GM18861 (cell line): ENCODE results near the gene MSANTD2.

Experiments used
- ATAC-seq: cut with Tn5 transposase; IDR thresholded peaks from one replicate; pipeline ENCODE4 v1.9.1; 2021; ENCODE audit not compliant: unreplicated experiment

MSANTD2 gene

GRCh38 chr11:124754710-124755109, 45.5 kb downstream of the MSANTD2 start:
- ATAC-seq, result no peak

DNA sequence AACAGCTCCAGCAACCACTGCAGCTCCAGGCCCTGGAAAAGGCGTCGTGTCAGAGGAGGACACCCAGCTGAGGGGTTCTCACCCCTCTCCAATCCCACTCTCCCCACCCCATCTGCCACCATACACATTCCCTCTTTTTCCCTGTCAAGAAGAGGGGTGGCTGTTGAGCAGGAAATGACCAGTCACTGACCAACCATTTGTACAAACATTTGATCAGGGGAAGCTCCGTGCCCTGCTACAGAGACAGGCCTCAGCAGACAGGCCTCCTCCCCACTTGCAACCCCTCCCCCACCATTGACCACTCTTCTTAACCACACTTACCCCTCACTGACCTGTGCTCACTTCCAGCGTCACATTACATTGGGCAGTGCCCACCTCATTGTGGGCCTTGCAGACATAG, 45.9 kb downstream of the MSANTD2 start:
- no peak for ATAC-seq

DNA sequence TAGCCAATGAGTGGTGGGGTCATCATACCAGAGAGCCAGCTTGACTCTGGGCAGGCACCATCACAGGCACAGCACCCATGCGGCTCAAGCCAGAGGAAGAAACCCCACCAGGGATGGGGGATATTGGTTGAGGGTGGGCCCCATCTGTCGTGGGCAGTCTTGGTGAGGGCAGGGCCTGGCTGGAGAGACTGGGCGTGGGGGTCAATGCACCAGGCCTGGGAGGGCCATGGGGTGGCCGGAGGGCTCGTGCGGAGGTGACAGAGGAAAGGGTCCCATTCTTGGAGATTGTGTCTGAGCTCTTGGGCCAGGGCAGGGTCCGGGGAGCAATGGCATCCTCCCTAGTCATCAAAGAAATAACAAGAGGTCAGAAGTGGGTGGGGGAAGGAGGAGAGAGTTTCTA, 46.6 kb downstream of the MSANTD2 start:
- ATAC-seq, result no peak

DNA sequence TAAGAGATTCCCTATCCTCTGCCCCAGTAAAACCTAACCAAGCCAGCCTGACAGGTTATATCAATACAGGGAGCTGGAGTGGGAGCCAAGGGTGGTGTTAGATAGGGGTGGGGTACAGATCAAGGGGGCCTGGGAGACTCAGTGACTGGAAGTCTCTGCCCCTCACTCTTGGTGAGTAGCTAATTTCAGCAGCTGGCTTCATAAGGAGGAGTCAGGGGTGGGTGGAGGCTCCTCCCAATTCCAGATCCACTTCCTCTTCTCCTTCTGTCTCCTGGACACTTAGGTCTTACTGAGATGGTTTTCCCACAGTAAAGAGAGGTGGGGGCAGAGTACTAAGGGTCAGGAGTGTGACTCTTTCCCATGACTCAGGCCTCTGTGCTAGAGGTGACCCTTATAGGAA, 47.0 kb downstream of the MSANTD2 start:
- ATAC-seq, result no peak

- no peak for ATAC-seq
Observed at GRCh38 chr11:124752471-124753102, 47.6 kb downstream of the MSANTD2 start.

- no peak for ATAC-seq
Observed at GRCh38 chr11:124751741-124752470, 48.3 kb downstream of the MSANTD2 start, which contains the start of gene VSIG2. Gene VSIG2 (minus strand): TSS chr11:124752255. CDS start chr11:124752137, 118 bp downstream.

GRCh38 chr11:124751391-124751740, 48.8 kb downstream of the MSANTD2 start:
- no peak for ATAC-seq

GRCh38 chr11:124749912-124750311, 50.3 kb downstream of the MSANTD2 start:
- no peak for ATAC-seq

DNA sequence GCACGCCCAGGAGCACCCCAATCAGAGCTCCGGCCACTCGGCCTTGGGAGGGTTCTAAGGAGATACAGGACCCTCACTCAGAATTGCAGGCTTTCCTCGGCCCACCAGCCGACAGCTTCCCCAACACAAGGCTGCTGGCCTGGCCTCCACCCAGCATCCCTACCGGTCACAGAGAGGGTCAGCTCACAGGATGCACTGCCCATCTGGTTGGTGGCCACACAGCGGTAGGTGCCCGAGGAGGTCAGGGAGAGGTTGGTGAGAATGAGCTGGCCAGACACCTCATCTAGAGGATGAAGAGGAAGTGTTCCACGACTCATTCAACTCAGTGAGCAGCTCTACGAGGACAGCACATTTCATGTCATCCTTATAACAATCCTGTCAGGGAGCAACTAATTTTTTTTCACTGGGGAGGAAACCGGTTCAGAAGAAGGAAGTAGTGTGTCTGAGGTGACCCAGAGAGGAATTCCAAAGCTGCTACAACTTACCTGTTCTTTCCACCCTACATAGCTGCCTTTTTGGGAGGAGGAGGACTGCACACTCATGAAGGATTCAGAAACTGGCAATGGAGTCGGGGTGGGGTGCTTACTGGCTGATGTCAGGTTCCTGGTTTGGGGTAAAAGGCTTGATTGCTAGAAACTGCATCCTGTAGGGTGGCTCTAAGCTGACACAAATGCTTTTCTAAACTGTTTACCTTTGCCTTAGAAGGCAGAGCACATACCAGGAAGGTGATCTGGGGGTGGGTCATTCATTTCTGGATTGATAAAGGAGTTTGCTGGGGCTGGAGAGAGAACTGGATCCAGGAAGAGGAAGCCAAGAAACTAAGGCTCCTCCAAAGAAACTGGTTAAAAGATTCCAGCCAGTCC, 51.5 kb downstream of the MSANTD2 start:
- no peak for ATAC-seq

DNA sequence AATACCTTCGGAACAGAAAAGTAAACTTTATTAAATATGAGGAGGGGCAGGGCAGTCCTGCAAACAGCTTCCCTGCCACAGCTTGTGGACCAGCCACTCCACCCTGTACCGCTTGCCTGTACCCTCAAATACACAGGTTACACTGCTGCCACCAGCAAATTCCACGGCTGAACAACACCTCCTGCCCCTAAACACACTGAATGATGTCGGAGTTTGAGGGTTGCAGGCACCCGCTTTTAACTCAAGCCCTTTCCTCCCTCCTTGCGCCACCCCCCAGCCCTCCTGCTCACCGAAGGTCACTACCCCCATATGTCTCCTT, 52.1 kb downstream of the MSANTD2 start:
- no peak for ATAC-seq

GRCh38 chr11:124747406-124748099, 52.7 kb downstream of the MSANTD2 start:
- ATAC-seq, result no peak

DNA sequence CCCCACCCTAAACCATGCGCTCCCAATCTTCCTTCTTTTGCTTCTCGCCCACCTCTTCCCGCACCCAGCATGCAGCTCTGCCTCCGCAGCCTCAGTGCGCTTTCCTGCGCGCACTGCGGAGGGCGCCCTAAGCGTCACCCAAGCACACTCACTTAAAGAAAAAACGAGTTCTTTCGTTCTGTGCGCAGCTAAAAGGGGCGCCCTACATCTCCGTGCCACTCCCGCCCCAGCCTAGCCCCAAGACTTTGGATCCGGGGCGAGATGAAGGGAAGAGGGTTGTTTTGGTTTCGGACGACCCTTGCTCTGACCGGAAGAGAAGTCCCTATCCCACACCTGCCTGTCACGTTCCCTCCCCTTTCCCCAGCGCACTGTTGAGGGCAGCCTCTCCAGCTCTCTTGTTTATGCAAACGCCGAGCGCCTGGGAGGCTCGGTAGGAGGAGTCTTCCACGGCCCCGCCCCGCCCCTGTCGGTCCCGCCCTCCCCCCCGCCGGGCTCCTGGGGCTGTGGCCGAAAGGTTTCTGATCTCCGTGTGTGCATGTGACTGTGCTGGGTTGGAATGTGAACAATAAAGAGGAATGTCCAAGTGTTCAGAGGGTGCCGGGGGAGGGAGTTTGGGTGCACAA, 53.5 kb downstream of the MSANTD2 start:
- peak; percentile 88 for ATAC-seq

DNA sequence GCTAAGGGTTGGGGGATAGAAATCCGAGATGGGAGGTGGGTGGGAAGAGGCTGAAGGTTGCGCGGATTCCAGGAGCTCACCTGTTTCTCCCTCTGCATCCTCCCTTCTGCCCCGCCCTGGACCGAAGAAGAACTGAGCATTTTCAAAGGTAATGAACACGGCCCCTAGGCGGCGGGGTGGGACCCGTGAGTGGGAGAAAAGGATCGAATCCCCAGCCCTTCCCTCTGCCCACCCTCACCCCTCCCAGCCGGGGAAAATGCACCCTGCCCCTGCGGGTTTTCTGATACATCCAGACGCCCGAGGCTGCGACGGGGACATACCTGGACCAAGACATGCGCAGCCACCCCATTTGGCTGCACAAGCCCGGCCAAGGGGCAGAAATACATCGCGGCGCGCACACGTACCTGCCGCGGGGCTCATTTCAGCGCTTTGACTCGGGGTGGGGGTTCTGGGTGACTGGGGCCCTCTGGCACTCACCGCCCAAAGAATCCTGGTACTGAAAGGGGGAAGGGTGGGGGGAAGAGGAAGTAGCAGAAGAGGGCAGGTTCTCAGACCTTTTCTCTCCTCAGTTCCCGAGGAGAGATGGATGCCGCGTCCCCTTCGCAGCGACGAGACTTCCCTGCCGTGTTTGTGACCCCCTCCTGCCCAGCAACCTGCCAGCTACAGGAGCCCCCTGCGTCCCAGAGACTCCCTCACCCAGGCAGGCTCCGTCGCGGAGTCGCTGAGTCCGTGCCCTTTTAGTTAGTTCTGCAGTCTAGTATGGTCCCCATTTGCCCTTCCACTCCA, 54.2 kb downstream of the MSANTD2 start:
- no peak for ATAC-seq

GRCh38 chr11:124745270-124745834, 54.9 kb downstream of the MSANTD2 start:
- ATAC-seq, result no peak

- no peak for ATAC-seq
Observed at GRCh38 chr11:124743050-124743449, 57.2 kb downstream of the MSANTD2 start.

- ATAC-seq, result no peak
Observed at GRCh38 chr11:124742555-124742954, 57.7 kb downstream of the MSANTD2 start.

- ATAC-seq, result peak; percentile 42
Observed at GRCh38 chr11:124740277-124740882, 59.8 kb downstream of the MSANTD2 start.

- peak; percentile 95 for ATAC-seq
Observed at GRCh38 chr11:124739479-124740276, 60.5 kb downstream of the MSANTD2 start, which contains the start of gene NRGN. Gene NRGN (plus strand): TSS chr11:124739942. CDS start chr11:124740085, 143 bp downstream.
